GM19238 (cell line): ENCODE measurements around the gene GGNBP2.
"Not testable (repeated sequence)": the region's sequence is repeated elsewhere in the genome, so short reads cannot be mapped to it uniquely, and the experiment has no call there.

ENCODE experiments used
- DNase-seq: peaks from one replicate; pipeline ENCODE4 v3.0.0; 2011; ENCODE audit warnings: low spot score; ENCODE audit not compliant: insufficient read length

Gene GGNBP2

GRCh38 chr17:36600936-36601302 is 56.2 kb downstream of the GGNBP2 start:
- DNase-seq: no peak

GRCh38 chr17:36601303-36602029 is 56.7 kb downstream of the GGNBP2 start, which contains the start of gene MRM1:
MRM1 (plus strand) TSS chr17:36601583; CDS start chr17:36601811, 228 bp downstream.
- peak; percentile 91 for DNase-seq

- DNase-seq: no peak
These were observed 57.5 kb downstream of the GGNBP2 start for GRCh38 chr17:36602030-36602748.

- peak; percentile 69 for DNase-seq
These were observed 58.2 kb downstream of the GGNBP2 start for GRCh38 chr17:36602924-36603384.

- not testable (repeated sequence) for DNase-seq
These were observed 60.3 kb downstream of the GGNBP2 start for GRCh38 chr17:36605028-36605427.

- DNase-seq: no peak
These were observed 63.6 kb downstream of the GGNBP2 start for GRCh38 chr17:36608280-36608679.

- DNase-seq: no peak
These were observed 64.2 kb downstream of the GGNBP2 start for GRCh38 chr17:36608794-36609497.

- DNase-seq: no peak
These were observed 64.8 kb downstream of the GGNBP2 start for GRCh38 chr17:36609498-36609862.

- no peak for DNase-seq
These were observed 65.8 kb downstream of the GGNBP2 start for GRCh38 chr17:36610474-36610873.

GRCh38 chr17:36611345-36612072 is 66.8 kb downstream of the GGNBP2 start:
- no peak for DNase-seq

GRCh38 chr17:36612323-36612722 is 67.6 kb downstream of the GGNBP2 start:
- DNase-seq: no peak

- DNase-seq: no peak
These were observed 68.4 kb downstream of the GGNBP2 start for GRCh38 chr17:36613155-36613554.

- no peak for DNase-seq
These were observed 69.4 kb downstream of the GGNBP2 start for GRCh38 chr17:36614081-36614480.

- DNase-seq: no peak
These were observed 70.2 kb downstream of the GGNBP2 start for GRCh38 chr17:36614933-36615332.

- no peak for DNase-seq
These were observed 71.6 kb downstream of the GGNBP2 start for GRCh38 chr17:36616061-36617029.

GRCh38 chr17:36617773-36618172 is 73.1 kb downstream of the GGNBP2 start:
- DNase-seq: no peak

- DNase-seq: no peak
These were observed 78.6 kb downstream of the GGNBP2 start for GRCh38 chr17:36623281-36623680.

GRCh38 chr17:36625188-36625587 is 80.5 kb downstream of the GGNBP2 start:
- no peak for DNase-seq

GRCh38 chr17:36627101-36627500 is 82.4 kb downstream of the GGNBP2 start:
- DNase-seq: no peak

- no peak for DNase-seq
These were observed 83.9 kb downstream of the GGNBP2 start for GRCh38 chr17:36628576-36628975.
